SK-N-SH (cell line): ENCODE results near the gene LRRC30. TPM values are rescaled to one million over a fixed set of nuclear protein-coding genes. Genes with fewer than 3 reads are reported as not detected.

Source experiments
- CTCF ChIA-PET: fragments of 300-600, 350-600 bp; formaldehyde crosslinking; extraction: SDS; loops from one replicate; lab custom pipeline; 2021; lab: Yijun Ruan, JAX
- POLR2A ChIA-PET: fragments of 350-600 bp; sonication (Branson Sonifier 250); formaldehyde crosslinking; extraction: SDS; loops from one replicate; lab custom pipeline; 2020; ENCODE audit warnings: antibody characterized with exemption, inconsistent platforms; lab: Yijun Ruan, JAX
- DNase-seq: peaks from one replicate; pipeline ENCODE4 v3.0.0; 2012
- H2AFZ ChIP-seq: fragments of 200-600 bp; sonication (generic); 2 replicates; pipeline ENCODE4 v1.8.1; 2016; ENCODE audit warnings: antibody characterized with exemption, mild to moderate bottlenecking, low read depth
- H3F3A ChIP-seq: fragments of 200-600 bp; sonication (generic); replicated peaks from 2 replicates; pipeline ENCODE3; 2016; ENCODE audit warnings: antibody characterized with exemption, mild to moderate bottlenecking; ENCODE audit not compliant: insufficient read depth
- H3K27ac ChIP-seq, 2 experiments: fragments of 200-500 bp in 1 of 2; fragments of 200-600 bp in 1 of 2; sonication (Bioruptor generic) in 1 of 2; sonication (generic), shearing (Covaris generic) in 1 of 2; 2 replicates each; pipeline versions ENCODE4 v1.5.1 to v1.6.1; 2014 to 2016; ENCODE audit warnings: low read depth in 2 of 2, inconsistent platforms in 1 of 2, low read length in 1 of 2, mild to moderate bottlenecking in 1 of 2, mixed read lengths in 1 of 2
- H3K27me3 ChIP-seq: fragments of 200-600 bp; sonication (generic), shearing (Covaris generic); 2 replicates; pipeline ENCODE4 v1.6.1; 2016; ENCODE audit warnings: mixed run types; ENCODE audit not compliant: insufficient read depth
- H3K36me3 ChIP-seq, 2 experiments: fragments of 200-500 bp in 1 of 2; fragments of 200-600 bp in 1 of 2; sonication (Bioruptor generic) in 1 of 2; sonication (generic) in 1 of 2; replicated peaks in 1 of 2; 2 replicates each; pipeline versions ENCODE3 to v1.5.1; 2014 to 2016; ENCODE audit warnings: low read length in 1 of 2, mild to moderate bottlenecking in 1 of 2; ENCODE audit not compliant: insufficient read depth in 2 of 2, control insufficient read depth in 1 of 2
- H3K4me1 ChIP-seq, 2 experiments: fragments of 200-500 bp in 1 of 2; fragments of 200-600 bp in 1 of 2; sonication (Bioruptor generic) in 1 of 2; sonication (generic), shearing (Covaris generic) in 1 of 2; 2 replicates each; pipeline versions ENCODE4 v1.5.1 to v1.6.1; 2014 to 2016; ENCODE audit warnings: low read depth in 1 of 2, low read length in 1 of 2, mixed run types in 1 of 2; ENCODE audit not compliant: insufficient read depth in 2 of 2, control insufficient read depth in 1 of 2
- H3K4me2 ChIP-seq: fragments of 200-600 bp; sonication (generic), shearing (Covaris generic); 2 replicates; pipeline ENCODE4 v1.6.1; 2017; ENCODE audit warnings: mixed run types
- H3K4me3 ChIP-seq, 2 experiments: fragments of 200-500 bp in 1 of 2; fragments of 200-600 bp in 1 of 2; sonication (Bioruptor generic) in 1 of 2; sonication (generic), shearing (Covaris generic) in 1 of 2; 2 replicates each; pipeline versions ENCODE4 v1.5.1 to v1.8.1; 2014 to 2016; ENCODE audit warnings: low read depth in 2 of 2, inconsistent platforms in 1 of 2, low read length in 1 of 2, mild to moderate bottlenecking in 1 of 2, mixed read lengths in 1 of 2, moderate library complexity in 1 of 2
- H3K79me2 ChIP-seq: fragments of 200-600 bp; sonication (generic); 2 replicates; pipeline ENCODE4 v1.8.1; 2017; ENCODE audit warnings: mild to moderate bottlenecking; ENCODE audit not compliant: insufficient read depth
- H3K9ac ChIP-seq: fragments of 200-600 bp; sonication (generic); 2 replicates; pipeline ENCODE4 v1.6.1; 2017; ENCODE audit warnings: mixed run types
- H3K9me2 ChIP-seq: fragments of 200-600 bp; sonication (generic); 2 replicates; pipeline ENCODE4 v1.6.1; 2017; ENCODE audit warnings: mixed run types
- H3K9me3 ChIP-seq: fragments of 200-600 bp; sonication (generic); 2 replicates; pipeline ENCODE4 v1.6.1; 2017; ENCODE audit warnings: mixed run types, mild to moderate bottlenecking, moderate library complexity
- H4K20me1 ChIP-seq: fragments of 200-600 bp; sonication (generic); 2 replicates; pipeline ENCODE4 v1.6.1; 2017; ENCODE audit warnings: mild to moderate bottlenecking, mixed run types; ENCODE audit not compliant: insufficient read depth
- CHD2 ChIP-seq: fragments of 150-350 bp; IDR thresholded peaks from 2 replicates; pipeline ENCODE4 v1.6.1; 2018; ENCODE audit warnings: low read length; ENCODE audit not compliant: partially characterized antibody
- EP300 ChIP-seq, 2 experiments: IDR thresholded peaks; 2 replicates each; pipeline versions ENCODE4 v1.4.0 to v1.6.1; 2012; ENCODE audit warnings: borderline replicate concordance in 1 of 2, low read depth in 1 of 2, low read length in 1 of 2
- EZH2phosphoT487 ChIP-seq: fragments of 200-600 bp; sonication (generic); IDR thresholded peaks from 2 replicates; pipeline ENCODE4 v1.6.1; 2017; ENCODE audit warnings: low read depth, mixed run types, mild to moderate bottlenecking, antibody characterized with exemption, moderate library complexity, borderline replicate concordance
- FOSL2 ChIP-seq: IDR thresholded peaks from 2 replicates; pipeline ENCODE4 v1.4.0; 2012; ENCODE audit warnings: low read depth, mild to moderate bottlenecking, moderate library complexity, borderline replicate concordance
- FOXM1 ChIP-seq: IDR thresholded peaks from 2 replicates; pipeline ENCODE4 v1.4.0; 2012; ENCODE audit warnings: low read depth, mild to moderate bottlenecking
- GABPA ChIP-seq: IDR thresholded peaks from 2 replicates; pipeline ENCODE4 v1.4.0; 2012; ENCODE audit warnings: low read depth, mild to moderate bottlenecking
- IRF3 ChIP-seq: fragments of 150-350 bp; IDR thresholded peaks from 2 replicates; pipeline ENCODE4 v1.6.1; 2016; ENCODE audit warnings: mild to moderate bottlenecking, low read depth, low read length
- MAX ChIP-seq: IDR thresholded peaks from 2 replicates; pipeline ENCODE4 v1.4.0; 2012; ENCODE audit warnings: low read depth
- MEF2A ChIP-seq: IDR thresholded peaks from 2 replicates; pipeline ENCODE4 v1.4.0; 2012; ENCODE audit warnings: low read depth, borderline replicate concordance
- MXI1 ChIP-seq: IDR thresholded peaks from 2 replicates; pipeline ENCODE4 v1.6.1; 2012; ENCODE audit warnings: mild to moderate bottlenecking, low read depth, low read length, improper control_type of control experiment
- REST ChIP-seq: IDR thresholded peaks from 2 replicates; pipeline ENCODE4 v1.6.1; 2012; ENCODE audit warnings: mild to moderate bottlenecking, low read depth, low read length, moderate library complexity
- RFX5 ChIP-seq: IDR thresholded peaks from 2 replicates; pipeline ENCODE4 v1.6.1; 2012; ENCODE audit warnings: mild to moderate bottlenecking, improper control_type of control experiment, low read length
- RXRA ChIP-seq: IDR thresholded peaks from 2 replicates; pipeline ENCODE4 v1.4.0; 2012; ENCODE audit warnings: low read depth, mild to moderate bottlenecking, borderline replicate concordance
- SMC3 ChIP-seq: IDR thresholded peaks from 2 replicates; pipeline ENCODE4 v1.6.1; 2012; ENCODE audit warnings: low read depth, low read length, improper control_type of control experiment
- TAF1 ChIP-seq: IDR thresholded peaks from 2 replicates; pipeline ENCODE4 v1.6.1; 2012; ENCODE audit warnings: low read depth, mild to moderate bottlenecking, low read length, moderate library complexity, borderline replicate concordance
- TEAD4 ChIP-seq: IDR thresholded peaks from 2 replicates; pipeline ENCODE4 v1.4.0; 2012; ENCODE audit warnings: mild to moderate bottlenecking, borderline replicate concordance; ENCODE audit not compliant: insufficient read depth
- WGBS: methylation state at CpG from one replicate; pipeline ENCODE4 v1.1.6; 2017; ENCODE audit warnings: low lambda C conversion rate; 5-methylcytosine and 5-hydroxymethylcytosine counted together
- polyA plus RNA-seq, 3 experiments: library from polyadenylated mRNA; depleted of rRNA; stranded (reverse); fragments of >200 nt; gene quantifications; 2 replicates each; pipeline ENCODE4 v1.2.3, GENCODE V29; 2012
- TF ChIP-seq, protein P1 (sequence below): IDR thresholded peaks from 2 replicates; pipeline ENCODE4; 2012
- TF ChIP-seq, protein P2 (sequence below): IDR thresholded peaks from 2 replicates; pipeline ENCODE4 v1.4.0; 2012; ENCODE audit warnings: low read depth, borderline replicate concordance
- TF ChIP-seq, protein P3 (sequence below): fragments of 150-350 bp; IDR thresholded peaks from 2 replicates; pipeline ENCODE4 v1.6.1; 2017; ENCODE audit warnings: antibody characterized with exemption, low read length, low read depth, borderline replicate concordance
- TF ChIP-seq, protein P4 (sequence below): IDR thresholded peaks from 2 replicates; pipeline ENCODE4 v1.4.0; 2012; ENCODE audit warnings: low read depth, borderline replicate concordance

LRRC30 gene
- polyA plus RNA-seq, 1 of the 3 experiments (the other 2 are of a cell fraction): not detected

DNA sequence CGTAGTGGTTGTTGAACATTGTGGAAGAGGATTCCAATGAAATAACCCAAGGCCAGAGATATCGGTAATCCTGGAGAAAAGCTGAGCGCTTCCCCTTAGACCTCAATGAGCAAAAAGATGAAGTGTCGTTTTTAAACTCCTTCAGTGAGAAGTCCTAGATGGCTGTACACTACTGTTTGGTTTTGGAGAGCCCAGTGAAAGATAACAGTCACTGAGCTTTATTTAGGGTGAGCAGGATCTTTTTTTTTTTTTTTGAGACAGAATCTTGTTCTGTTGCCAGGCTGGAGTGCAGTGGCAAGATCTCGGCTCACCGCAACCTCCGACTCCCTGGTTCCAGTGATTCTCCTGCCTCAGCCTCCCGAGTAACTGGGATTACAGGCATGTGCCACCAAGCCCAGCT lies 24.2 kb downstream of the LRRC30 start:
- Histone ChIP-seq H3K9me2 (no peaks in the 10 kb centered on the region), H3F3A (no peaks in the 10 kb centered on the region), H3K27ac (no peak overlapping the region), H3K27me3 (no peaks in the 10 kb centered on the region), H3K9ac (no peak overlapping the region), H3K4me3 (no peak overlapping the region), H3K36me3 (no peaks in the 10 kb centered on the region), H3K79me2 (no peaks in the 10 kb centered on the region), H4K20me1 (no peaks in the 10 kb centered on the region), H2AFZ (no peak overlapping the region), H3K4me1 (peaks cover 0 to 9% of the 10 kb centered on the region in 2 experiments; a peak in 1 of 4 replicates), H3K4me2 (no peak overlapping the region), H3K9me3 (no peaks in the 10 kb centered on the region)
- POLR2A ChIA-PET: no interaction called here
- no peak for DNase-seq
- CTCF ChIA-PET: no interaction called here
- no peak for TF ChIP-seq REST
- TF ChIP-seq IRF3: no peak
- TF ChIP-seq, protein P1, sequence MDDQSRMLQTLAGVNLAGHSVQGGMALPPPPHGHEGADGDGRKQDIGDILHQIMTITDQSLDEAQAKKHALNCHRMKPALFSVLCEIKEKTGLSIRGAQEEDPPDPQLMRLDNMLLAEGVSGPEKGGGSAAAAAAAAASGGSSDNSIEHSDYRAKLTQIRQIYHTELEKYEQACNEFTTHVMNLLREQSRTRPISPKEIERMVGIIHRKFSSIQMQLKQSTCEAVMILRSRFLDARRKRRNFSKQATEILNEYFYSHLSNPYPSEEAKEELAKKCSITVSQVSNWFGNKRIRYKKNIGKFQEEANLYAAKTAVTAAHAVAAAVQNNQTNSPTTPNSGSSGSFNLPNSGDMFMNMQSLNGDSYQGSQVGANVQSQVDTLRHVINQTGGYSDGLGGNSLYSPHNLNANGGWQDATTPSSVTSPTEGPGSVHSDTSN: no peak
- TF ChIP-seq TAF1: no peak
- TF ChIP-seq MAX: no peak
- TF ChIP-seq EZH2phosphoT487: no peak
- no peak for TF ChIP-seq GABPA
- TF ChIP-seq, protein P2, sequence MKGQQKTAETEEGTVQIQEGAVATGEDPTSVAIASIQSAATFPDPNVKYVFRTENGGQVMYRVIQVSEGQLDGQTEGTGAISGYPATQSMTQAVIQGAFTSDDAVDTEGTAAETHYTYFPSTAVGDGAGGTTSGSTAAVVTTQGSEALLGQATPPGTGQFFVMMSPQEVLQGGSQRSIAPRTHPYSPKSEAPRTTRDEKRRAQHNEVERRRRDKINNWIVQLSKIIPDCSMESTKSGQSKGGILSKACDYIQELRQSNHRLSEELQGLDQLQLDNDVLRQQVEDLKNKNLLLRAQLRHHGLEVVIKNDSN: no peak
- TF ChIP-seq FOXM1: no peak
- TF ChIP-seq EP300 (IDR thresholded peaks at IDR 0.05; ENCODE audit: borderline replicate concordance in 1 of 2, low read depth in 1 of 2, low read length in 1 of 2): no peak
- no peak for TF ChIP-seq TEAD4
- no peak for TF ChIP-seq CHD2
- no peak for TF ChIP-seq MXI1
- no peak for TF ChIP-seq MEF2A
- TF ChIP-seq, protein P3, sequence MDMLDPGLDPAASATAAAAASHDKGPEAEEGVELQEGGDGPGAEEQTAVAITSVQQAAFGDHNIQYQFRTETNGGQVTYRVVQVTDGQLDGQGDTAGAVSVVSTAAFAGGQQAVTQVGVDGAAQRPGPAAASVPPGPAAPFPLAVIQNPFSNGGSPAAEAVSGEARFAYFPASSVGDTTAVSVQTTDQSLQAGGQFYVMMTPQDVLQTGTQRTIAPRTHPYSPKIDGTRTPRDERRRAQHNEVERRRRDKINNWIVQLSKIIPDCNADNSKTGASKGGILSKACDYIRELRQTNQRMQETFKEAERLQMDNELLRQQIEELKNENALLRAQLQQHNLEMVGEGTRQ: no peak
- no peak for TF ChIP-seq RXRA
- TF ChIP-seq, protein P4, sequence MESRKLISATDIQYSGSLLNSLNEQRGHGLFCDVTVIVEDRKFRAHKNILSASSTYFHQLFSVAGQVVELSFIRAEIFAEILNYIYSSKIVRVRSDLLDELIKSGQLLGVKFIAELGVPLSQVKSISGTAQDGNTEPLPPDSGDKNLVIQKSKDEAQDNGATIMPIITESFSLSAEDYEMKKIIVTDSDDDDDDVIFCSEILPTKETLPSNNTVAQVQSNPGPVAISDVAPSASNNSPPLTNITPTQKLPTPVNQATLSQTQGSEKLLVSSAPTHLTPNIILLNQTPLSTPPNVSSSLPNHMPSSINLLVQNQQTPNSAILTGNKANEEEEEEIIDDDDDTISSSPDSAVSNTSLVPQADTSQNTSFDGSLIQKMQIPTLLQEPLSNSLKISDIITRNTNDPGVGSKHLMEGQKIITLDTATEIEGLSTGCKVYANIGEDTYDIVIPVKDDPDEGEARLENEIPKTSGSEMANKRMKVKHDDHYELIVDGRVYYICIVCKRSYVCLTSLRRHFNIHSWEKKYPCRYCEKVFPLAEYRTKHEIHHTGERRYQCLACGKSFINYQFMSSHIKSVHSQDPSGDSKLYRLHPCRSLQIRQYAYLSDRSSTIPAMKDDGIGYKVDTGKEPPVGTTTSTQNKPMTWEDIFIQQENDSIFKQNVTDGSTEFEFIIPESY: no peak
- TF ChIP-seq RFX5: no peak
- no peak for TF ChIP-seq FOSL2
- no peak for TF ChIP-seq SMC3
- WGBS: 60% methylated on average over 8 of the region's 8 CpGs
